SJSA1 (cell line): ENCODE data around the gene NT5C1B. TPM values are rescaled to one million over a fixed set of nuclear protein-coding genes. Genes with fewer than 3 reads are reported as not detected.

ENCODE experiments used
- DNase-seq, 2 experiments: peaks; one replicate each; pipeline ENCODE4 v3.0.0-alpha.2; 2015 to 2020; ENCODE audit warnings: low spot score in 2 of 2, low read depth in 1 of 2
- H3K27ac ChIP-seq: fragments of 250-450 bp; sonication (Bioruptor Pico); 2 replicates; pipeline ENCODE4 v1.5.1; 2020; ENCODE audit warnings: mild to moderate bottlenecking, moderate library complexity
- H3K27me3 ChIP-seq: fragments of 250-450 bp; sonication (Bioruptor Pico); replicated peaks from 2 replicates; pipeline ENCODE4 v1.5.1; 2020; ENCODE audit warnings: mild to moderate bottlenecking, moderate library complexity
- H3K36me3 ChIP-seq: fragments of 250-450 bp; sonication (Bioruptor Pico); 2 replicates; pipeline ENCODE4 v1.5.1; 2020; ENCODE audit warnings: mild to moderate bottlenecking
- H3K4me1 ChIP-seq: fragments of 250-450 bp; sonication (Bioruptor Pico); replicated peaks from 2 replicates; pipeline ENCODE4 v1.6.1; 2021; ENCODE audit warnings: mild to moderate bottlenecking
- H3K4me3 ChIP-seq: fragments of 250-450 bp; sonication (Bioruptor Pico); 2 replicates; pipeline ENCODE4 v1.5.1; 2020; ENCODE audit warnings: mild to moderate bottlenecking
- H3K9me3 ChIP-seq: fragments of 250-450 bp; sonication (Bioruptor Pico); replicated peaks from 2 replicates; pipeline ENCODE4 v1.5.1; 2020; ENCODE audit warnings: mild to moderate bottlenecking
- total RNA-seq: library from RNA; depleted of rRNA; stranded (reverse); fragments of >200 nt; shearing (Covaris generic); gene quantifications from 2 replicates; pipeline ENCODE4 v1.2.3, GENCODE V29; 2014

Gene NT5C1B
- total RNA-seq, 1 experiment from 2014 or later: not detected

GRCh38 chr2:18552351-18553077, 36.9 kb downstream of the NT5C1B start:
- H3K36me3 ChIP-seq: peaks cover 32% of the 10 kb centered on the region
- no peak for DNase-seq
- H3K4me3 ChIP-seq: no peak overlapping the region
- no peak overlapping the region for H3K27ac ChIP-seq
- no peaks in the 10 kb centered on the region for H3K27me3 ChIP-seq
- no peaks in the 10 kb centered on the region for H3K9me3 ChIP-seq
- H3K4me1 ChIP-seq: no peaks in the 10 kb centered on the region

- Histone ChIP-seq H3K4me3 (no peak overlapping the region), H3K4me1 (peaks cover 1% of the 10 kb centered on the region), H3K36me3 (peaks cover 32% of the 10 kb centered on the region), H3K27ac (no peak overlapping the region), H3K27me3 (no peaks in the 10 kb centered on the region), H3K9me3 (no peaks in the 10 kb centered on the region)
- no peak for DNase-seq
Measured at GRCh38 chr2:18551623-18552022, 37.7 kb downstream of the NT5C1B start.

GRCh38 chr2:18551169-18551568, 38.2 kb downstream of the NT5C1B start:
- Histone ChIP-seq H3K9me3 (no peaks in the 10 kb centered on the region), H3K36me3 (peaks cover 30% of the 10 kb centered on the region), H3K4me1 (peaks cover 5% of the 10 kb centered on the region), H3K4me3 (no peak overlapping the region), H3K27ac (no peak overlapping the region), H3K27me3 (no peaks in the 10 kb centered on the region)
- no peak for DNase-seq

GRCh38 chr2:18550433-18550832, 38.9 kb downstream of the NT5C1B start:
- H3K36me3 ChIP-seq: peaks cover 26% of the 10 kb centered on the region

GRCh38 chr2:18549083-18549482, 40.3 kb downstream of the NT5C1B start:
- DNase-seq: no peak
- Histone ChIP-seq H3K4me3 (no peak overlapping the region), H3K27me3 (no peaks in the 10 kb centered on the region), H3K36me3 (0 out of 2 replicates have a peak, but pooled peaks cover 16% of the 10 kb centered on the region), H3K27ac (no peak overlapping the region), H3K4me1 (peaks cover 10% of the 10 kb centered on the region), H3K9me3 (no peaks in the 10 kb centered on the region)

More at GRCh38 chr2:18550433-18550832, 38.9 kb downstream of the NT5C1B start:
- no peak overlapping the region for H3K27ac ChIP-seq
- no peaks in the 10 kb centered on the region for H3K27me3 ChIP-seq
- H3K4me1 ChIP-seq: peaks cover 7% of the 10 kb centered on the region
- no peak overlapping the region for H3K4me3 ChIP-seq
- H3K9me3 ChIP-seq: no peaks in the 10 kb centered on the region
- no peak for DNase-seq

GRCh38 chr2:18548621-18549020, 40.7 kb downstream of the NT5C1B start:
- Histone ChIP-seq H3K27ac (no peak overlapping the region), H3K4me1 (peaks cover 10% of the 10 kb centered on the region), H3K27me3 (no peaks in the 10 kb centered on the region), H3K4me3 (no peak overlapping the region), H3K9me3 (no peaks in the 10 kb centered on the region), H3K36me3 (0 out of 2 replicates have a peak, but pooled peaks cover 14% of the 10 kb centered on the region)
- DNase-seq: no peak

GRCh38 chr2:18546567-18546966, 42.8 kb downstream of the NT5C1B start:
- Histone ChIP-seq H3K4me1 (peaks cover 10% of the 10 kb centered on the region), H3K9me3 (no peaks in the 10 kb centered on the region), H3K27me3 (no peaks in the 10 kb centered on the region), H3K36me3 (0 out of 2 replicates have a peak, but pooled peaks cover under 1% of the 10 kb centered on the region), H3K4me3 (no peak overlapping the region), H3K27ac (no peak overlapping the region)
- peak in 1 of 2 experiments; percentile 10 for DNase-seq

- DNase-seq: no peak
- Histone ChIP-seq H3K36me3 (no peaks in the 10 kb centered on the region), H3K27me3 (no peaks in the 10 kb centered on the region), H3K4me1 (peaks cover 10% of the 10 kb centered on the region), H3K27ac (no peak overlapping the region), H3K9me3 (no peaks in the 10 kb centered on the region), H3K4me3 (no peak overlapping the region)
Measured at GRCh38 chr2:18545384-18545783, 44.0 kb downstream of the NT5C1B start.

GRCh38 chr2:18544171-18544570, 45.2 kb downstream of the NT5C1B start:
- no peak for DNase-seq
- Histone ChIP-seq H3K9me3 (no peaks in the 10 kb centered on the region), H3K4me1 (peaks cover 10% of the 10 kb centered on the region), H3K27ac (no peak overlapping the region), H3K4me3 (no peak overlapping the region), H3K36me3 (no peaks in the 10 kb centered on the region), H3K27me3 (no peaks in the 10 kb centered on the region)

GRCh38 chr2:18540872-18541271, 48.5 kb downstream of the NT5C1B start:
- Histone ChIP-seq H3K4me1 (peaks cover 6% of the 10 kb centered on the region), H3K27me3 (no peaks in the 10 kb centered on the region), H3K27ac (no peak overlapping the region), H3K36me3 (no peaks in the 10 kb centered on the region), H3K4me3 (no peak overlapping the region), H3K9me3 (no peaks in the 10 kb centered on the region)
- no peak for DNase-seq

- Histone ChIP-seq H3K27ac (no peak overlapping the region), H3K9me3 (no peaks in the 10 kb centered on the region), H3K27me3 (no peaks in the 10 kb centered on the region), H3K4me3 (no peak overlapping the region), H3K36me3 (no peaks in the 10 kb centered on the region), H3K4me1 (no peaks in the 10 kb centered on the region)
- DNase-seq: no peak
Measured at GRCh38 chr2:18536697-18537096, 52.7 kb downstream of the NT5C1B start.

GRCh38 chr2:18536100-18536499, 53.3 kb downstream of the NT5C1B start:
- no peak for DNase-seq
- Histone ChIP-seq H3K4me3 (no peak overlapping the region), H3K4me1 (no peaks in the 10 kb centered on the region), H3K27me3 (no peaks in the 10 kb centered on the region), H3K36me3 (no peaks in the 10 kb centered on the region), H3K9me3 (no peaks in the 10 kb centered on the region), H3K27ac (no peak overlapping the region)

GRCh38 chr2:18531194-18531593, 58.2 kb downstream of the NT5C1B start:
- Histone ChIP-seq H3K9me3 (no peaks in the 10 kb centered on the region), H3K4me3 (no peak overlapping the region), H3K36me3 (no peaks in the 10 kb centered on the region), H3K27me3 (no peaks in the 10 kb centered on the region), H3K27ac (no peak overlapping the region), H3K4me1 (no peaks in the 10 kb centered on the region)
- DNase-seq: no peak

- Histone ChIP-seq H3K4me3 (no peak overlapping the region), H3K9me3 (no peaks in the 10 kb centered on the region; the same call in 1 of the 2 replicates), H3K27me3 (no peaks in the 10 kb centered on the region), H3K36me3 (no peaks in the 10 kb centered on the region), H3K4me1 (no peaks in the 10 kb centered on the region), H3K27ac (no peak overlapping the region)
- no peak for DNase-seq
Measured at GRCh38 chr2:18527822-18528221, 61.5 kb downstream of the NT5C1B start.

GRCh38 chr2:18527326-18527725, 62.0 kb downstream of the NT5C1B start:
- no peaks in the 10 kb centered on the region for H3K27me3 ChIP-seq
- DNase-seq: no peak
- no peaks in the 10 kb centered on the region; the same call in 1 of the 2 replicates for H3K9me3 ChIP-seq
- no peaks in the 10 kb centered on the region for H3K36me3 ChIP-seq
- no peaks in the 10 kb centered on the region for H3K4me1 ChIP-seq
- no peak overlapping the region for H3K4me3 ChIP-seq
- no peak overlapping the region for H3K27ac ChIP-seq
